HG03280 (cell line): ENCODE measurements around the gene CDR2L.

Source experiments
- ATAC-seq: cut with Tn5 transposase; IDR thresholded peaks from one replicate; pipeline ENCODE4 v1.9.1; 2021; ENCODE audit warnings: mild to moderate bottlenecking, moderate library complexity; ENCODE audit not compliant: unreplicated experiment

The CDR2L gene

DNA sequence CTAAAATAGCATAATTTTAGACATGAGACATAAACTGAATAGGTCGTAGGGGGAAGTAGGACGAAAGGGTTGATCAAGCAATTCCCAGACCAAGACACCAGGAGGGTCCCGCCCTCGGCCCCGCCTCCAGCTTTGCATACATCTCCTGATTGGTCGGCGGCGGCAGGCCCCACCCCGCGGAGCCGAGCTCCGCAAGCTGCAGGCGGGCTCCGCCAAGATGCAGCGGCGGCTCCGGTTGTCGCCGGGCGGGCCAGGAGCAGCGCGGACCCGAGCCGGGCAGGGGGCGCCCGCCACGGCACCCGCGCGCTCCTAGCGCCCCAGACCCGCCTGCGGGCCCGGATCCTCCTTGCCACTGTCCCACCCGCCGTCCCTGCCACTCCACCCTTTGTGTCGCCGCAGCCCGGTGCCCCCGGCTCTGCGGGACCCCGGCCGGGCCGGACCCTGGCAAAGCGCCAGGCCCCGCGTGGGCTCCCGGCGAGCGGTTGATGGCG lies at the start of gene CDR2L:
CDR2L (plus strand) TSS at position 215 of the 491 bp plus-strand sequence. CDS start 412 bp downstream, outside the sequence.
- ATAC-seq = peak; percentile 91

GRCh38 chr17:74938194-74938950 lies 49.1 kb upstream of the CDR2L start:
- no peak for ATAC-seq

- no peak for ATAC-seq
Observed at GRCh38 chr17:74939534-74939933, 47.9 kb upstream of the CDR2L start.

DNA sequence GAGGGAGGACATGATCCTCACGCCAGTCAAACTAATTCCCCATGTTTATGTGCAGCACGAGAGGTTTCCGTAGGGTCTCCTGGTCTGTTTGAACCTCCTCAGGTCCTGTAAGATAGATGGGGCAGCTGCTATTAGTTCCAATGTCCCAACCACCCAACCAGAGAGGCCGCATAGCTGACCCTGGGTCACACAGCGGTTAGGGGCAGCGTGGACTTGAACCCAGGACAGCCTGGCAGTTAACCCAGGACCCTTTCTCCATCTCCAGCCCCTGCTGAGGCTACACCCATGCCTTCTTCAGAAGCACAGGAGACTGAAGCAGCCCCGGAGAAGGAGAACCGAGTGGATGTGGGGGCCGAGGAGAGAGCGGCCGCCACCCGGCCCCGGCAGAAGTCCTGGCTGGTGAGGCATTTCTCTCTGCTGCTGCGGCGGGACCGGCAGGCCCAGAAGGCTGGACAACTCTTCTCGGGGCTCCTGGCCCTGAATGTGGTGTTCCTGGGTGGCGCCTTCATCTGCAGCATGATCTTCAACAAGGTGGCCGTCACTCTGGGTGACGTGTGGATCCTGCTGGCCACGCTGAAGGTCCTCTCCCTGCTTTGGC lies 46.2 kb upstream of the CDR2L start:
- ATAC-seq = no peak

DNA sequence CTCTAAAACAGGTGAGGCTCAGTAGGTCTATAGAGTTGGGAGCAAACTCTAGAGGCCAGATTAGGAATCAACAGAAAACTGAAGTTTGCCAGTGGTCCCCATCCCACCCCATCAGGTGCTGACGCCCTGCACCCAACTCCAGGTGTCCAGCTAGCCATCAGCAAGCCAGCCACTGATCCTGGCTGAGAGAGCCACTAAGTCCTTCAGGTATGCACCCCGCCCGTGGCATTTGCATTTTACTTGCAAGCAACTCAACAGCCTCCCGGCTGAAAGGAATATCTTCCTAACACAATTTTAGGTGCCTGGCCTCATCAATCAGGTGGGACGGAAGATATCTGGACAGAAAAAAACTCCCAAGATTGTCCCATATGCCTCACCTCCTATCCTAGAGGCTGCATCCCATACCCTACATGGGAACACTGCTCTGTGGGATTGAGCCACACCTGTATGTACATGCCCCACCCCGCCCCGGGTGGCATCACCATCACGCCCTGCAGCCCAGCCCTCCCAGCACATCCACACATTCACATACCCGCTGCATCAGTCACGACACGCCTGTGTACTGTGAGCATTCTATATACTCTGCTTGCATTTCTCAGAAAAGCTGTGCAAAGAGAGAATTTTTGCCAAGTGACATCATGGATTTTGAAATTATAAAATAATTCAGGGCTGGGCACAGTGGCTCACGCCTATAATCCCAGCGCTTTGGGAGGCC lies 43.5 kb upstream of the CDR2L start:
- ATAC-seq = no peak

GRCh38 chr17:74945543-74945942 lies 41.9 kb upstream of the CDR2L start:
- ATAC-seq = no peak

DNA sequence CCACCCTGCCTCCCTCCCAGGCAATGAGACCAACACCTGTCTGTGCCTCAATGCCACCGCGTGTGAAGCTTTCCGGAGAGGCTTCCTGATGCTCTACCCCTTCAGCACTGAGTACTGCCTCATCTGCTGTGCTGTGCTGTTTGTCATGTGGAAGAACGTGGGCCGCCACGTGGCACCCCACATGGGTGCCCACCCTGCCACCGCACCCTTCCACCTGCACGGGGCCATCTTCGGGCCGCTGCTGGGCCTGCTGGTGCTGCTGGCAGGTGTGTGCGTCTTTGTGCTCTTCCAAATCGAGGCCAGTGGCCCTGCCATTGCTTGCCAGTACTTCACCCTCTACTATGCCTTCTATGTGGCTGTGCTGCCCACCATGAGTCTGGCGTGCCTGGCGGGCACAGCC lies 40.8 kb upstream of the CDR2L start:
- ATAC-seq = no peak

- ATAC-seq = no peak
Observed at GRCh38 chr17:74947041-74947754, 40.2 kb upstream of the CDR2L start.

DNA sequence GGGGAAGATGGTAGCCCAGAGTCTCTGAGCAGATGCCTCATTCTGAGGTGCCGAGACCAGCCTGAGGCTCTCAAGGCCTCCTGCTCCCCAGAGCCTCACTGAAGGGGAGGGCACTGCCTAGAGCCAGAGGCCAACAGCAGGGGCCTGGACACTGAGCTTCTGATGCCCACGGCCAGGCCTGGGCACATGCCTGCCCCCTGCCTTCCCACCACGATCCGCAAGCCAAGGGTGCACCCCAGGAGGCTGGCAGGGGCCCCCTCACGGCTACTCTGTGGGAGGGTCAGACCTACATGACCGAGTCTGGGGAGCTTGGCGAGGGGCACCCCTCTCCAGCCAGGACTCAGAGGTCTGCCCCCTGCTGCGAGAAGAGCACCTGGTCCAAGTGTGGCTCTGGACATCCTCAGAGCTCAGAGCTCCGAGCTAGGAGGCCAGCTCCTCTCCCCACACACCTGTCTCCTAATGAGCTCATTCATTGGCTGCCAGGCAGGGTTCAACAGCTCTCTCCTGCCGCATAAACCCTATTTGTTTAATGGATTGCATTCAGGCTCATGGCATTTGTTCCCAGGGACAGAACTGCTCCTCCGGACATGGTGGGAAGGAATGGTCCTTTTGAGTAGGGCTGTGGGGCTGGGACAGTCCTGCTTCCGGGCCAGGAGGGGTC lies 37.8 kb upstream of the CDR2L start:
- ATAC-seq = no peak

DNA sequence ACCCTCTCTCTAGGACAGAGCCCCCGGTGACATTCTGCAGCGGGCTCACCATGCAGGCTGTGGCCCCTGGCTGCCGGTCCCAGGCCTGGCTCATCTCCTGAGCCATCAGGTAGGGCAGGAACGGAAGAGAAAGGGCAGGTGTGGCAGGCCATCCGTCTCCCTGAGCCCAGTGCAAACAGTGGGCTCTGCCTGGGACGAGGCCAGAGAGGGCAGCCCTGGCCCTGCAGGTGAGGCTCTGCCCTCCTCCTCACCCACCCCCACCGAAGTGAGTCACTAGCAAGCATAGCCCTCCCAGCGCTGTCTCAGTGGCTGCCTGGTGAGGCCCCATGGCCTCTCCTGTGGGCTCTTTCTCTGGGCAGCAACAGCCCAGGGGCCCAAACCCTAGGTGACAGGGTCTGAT lies 37.2 kb upstream of the CDR2L start:
- ATAC-seq = no peak

DNA sequence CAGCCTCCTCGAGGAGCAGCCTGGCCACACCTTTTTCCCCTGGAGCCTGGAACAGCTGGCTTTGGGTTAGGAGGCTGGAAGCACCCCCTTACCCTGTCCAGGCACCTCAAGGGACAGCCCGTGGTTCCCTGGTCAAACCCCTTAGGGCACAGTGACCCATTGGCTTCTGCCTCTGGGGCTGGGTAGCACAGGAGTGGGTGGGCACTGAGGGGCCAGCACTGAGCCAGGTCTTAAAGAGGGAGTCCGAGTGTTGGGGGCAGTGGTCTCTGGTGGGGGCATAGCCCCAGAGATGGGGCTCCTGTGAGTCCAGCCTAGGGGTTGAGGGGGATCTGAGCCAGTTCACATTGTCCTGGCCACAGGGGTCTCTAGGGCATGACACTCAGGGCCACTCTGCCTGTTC lies 36.4 kb upstream of the CDR2L start:
- no peak for ATAC-seq

DNA sequence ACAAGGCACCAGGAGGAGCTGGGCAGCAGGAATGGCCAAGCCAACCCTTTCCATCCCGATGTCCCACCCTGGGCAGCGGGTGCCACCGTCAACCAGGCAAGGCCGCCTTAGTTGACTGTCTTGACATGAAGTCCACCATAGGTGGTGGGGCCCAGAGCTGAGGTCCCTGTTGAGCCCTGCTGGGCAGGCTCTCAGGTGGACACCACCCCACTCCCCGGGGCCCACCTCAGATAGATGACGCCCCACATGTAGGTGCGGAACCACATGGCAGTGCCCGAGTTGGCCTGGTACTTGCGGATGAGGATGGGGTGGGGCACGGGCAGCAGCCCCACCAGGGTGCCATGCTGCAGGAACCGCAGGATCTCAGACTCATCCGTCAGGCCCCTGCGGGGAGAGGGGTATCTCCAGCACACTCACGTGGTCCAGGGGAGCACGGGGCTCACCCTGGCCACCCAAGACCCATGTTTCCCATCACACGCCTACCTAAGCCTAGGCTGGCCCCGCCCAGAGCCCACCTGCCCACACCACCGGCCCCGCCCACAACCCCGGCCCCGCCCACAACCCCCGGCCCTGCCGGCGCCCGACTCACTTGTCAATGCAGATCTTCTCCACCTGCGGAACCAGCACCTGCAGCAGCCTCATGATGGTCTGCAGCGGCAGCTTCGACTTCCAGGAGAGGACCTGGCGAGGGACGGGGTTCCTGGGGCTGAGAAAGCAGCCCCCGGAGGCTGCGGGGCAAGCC lies 35.6 kb upstream of the CDR2L start:
- ATAC-seq = no peak

- ATAC-seq = no peak
Observed at GRCh38 chr17:74952431-74953133, 34.9 kb upstream of the CDR2L start.

- ATAC-seq = no peak
Observed at GRCh38 chr17:74953134-74953687, 34.2 kb upstream of the CDR2L start.

DNA sequence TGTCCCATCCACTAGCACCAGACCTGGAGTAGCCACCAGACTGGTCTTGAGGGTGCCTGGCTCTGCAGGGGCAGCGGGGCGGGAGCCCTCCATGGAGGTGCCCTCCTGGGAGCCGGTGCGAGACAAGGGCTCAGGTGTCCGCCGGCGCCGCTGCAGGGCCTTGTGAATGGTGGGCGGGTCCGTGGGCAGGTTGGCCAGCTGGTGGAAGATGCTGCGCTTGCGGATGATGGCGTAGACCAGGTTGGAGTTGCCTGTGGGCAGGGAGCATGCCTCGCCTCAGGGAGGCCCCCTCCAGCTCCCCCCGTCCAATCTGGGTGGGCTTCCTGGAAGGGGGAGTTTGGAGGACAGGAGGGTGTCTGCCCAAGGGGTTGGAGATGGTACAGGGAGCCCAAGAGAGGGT lies 33.3 kb upstream of the CDR2L start:
- ATAC-seq = no peak

GRCh38 chr17:74954665-74955421 lies 32.6 kb upstream of the CDR2L start:
- no peak for ATAC-seq

- no peak for ATAC-seq
Observed at GRCh38 chr17:74956093-74956492, 31.3 kb upstream of the CDR2L start.
